A549 (cell line): Measurements from ENCODE around the gene SURF1. TPM values are rescaled to one million over a fixed set of nuclear protein-coding genes. Genes with fewer than 3 reads are reported as not detected.

ENCODE experiments used
- ATAC-seq, 2 experiments: fragments of 200-7000 bp in 1 of 2; fragments of >200 bp in 1 of 2; cut with Nextera tagmentation in 1 of 2; cut with Tn5 transposase in 1 of 2; 3 replicates each; pipeline versions ENCODE4 v1.8.0 to v1.9.1; 2018 to 2020; ENCODE audit warnings: mild to moderate bottlenecking in 1 of 2, moderate library complexity in 1 of 2
- CTCF ChIA-PET: fragments of 300-600 bp; sonication (Branson Sonifier 250); formaldehyde crosslinking; extraction: SDS; loops from one replicate; lab custom pipeline; 2021; ENCODE audit warnings: antibody characterized with exemption, inconsistent platforms; lab: Yijun Ruan, JAX
- POLR2A ChIA-PET: fragments of 350-600 bp; formaldehyde crosslinking; extraction: SDS; loops from one replicate; lab custom pipeline; 2021; ENCODE audit warnings: antibody characterized with exemption, inconsistent platforms; lab: Yijun Ruan, JAX
- DNase-seq, 2 experiments: peaks; one replicate each; pipeline versions ENCODE4 v3.0.0 to v3.0.0-alpha.2; 2011 to 2016; ENCODE audit warnings: low read depth in 1 of 2, low spot score in 1 of 2
- FAIRE-seq: peaks from 2 replicates; lab custom pipeline; 2011; peaks lifted over from hg19 to GRCh38; lab: Jason Lieb, UNC
- H3K27ac ChIP-seq, 2 experiments: fragments of >200 bp; sonication (Bioruptor Twin); formaldehyde crosslinking; 3 replicates each; pipeline ENCODE4 v1.5.1; 2016 to 2017
- H3K4me1 ChIP-seq: fragments of >200 bp; sonication (Bioruptor Twin); formaldehyde crosslinking; 3 replicates; pipeline ENCODE4 v1.6.1; 2016
- H3K4me2 ChIP-seq: fragments of >200 bp; sonication (Bioruptor Twin); formaldehyde crosslinking; 3 replicates; pipeline ENCODE4 v1.6.1; 2016
- H3K4me3 ChIP-seq: fragments of >200 bp; sonication (Bioruptor Twin); formaldehyde crosslinking; 3 replicates; pipeline ENCODE4 v1.5.1; 2016
- H3K9me3 ChIP-seq: fragments of >200 bp; sonication (Bioruptor Twin); formaldehyde crosslinking; 3 replicates; pipeline ENCODE4 v1.6.1; 2016
- ATOH8 ChIP-seq: fragments of 250-450 bp; sonication (Bioruptor Pico); IDR thresholded peaks from 2 replicates; pipeline ENCODE4 v1.5.0; 2020; ENCODE audit warnings: low read depth, mild to moderate bottlenecking, moderate library complexity
- CBX2 ChIP-seq: fragments of 200-600 bp; sonication (generic); IDR thresholded peaks from 2 replicates; pipeline ENCODE4 v1.6.1; 2016; ENCODE audit warnings: low read depth, mild to moderate bottlenecking, borderline replicate concordance
- CEBPB ChIP-seq, 2 experiments: fragments of >200 bp in 1 of 2; sonication (Bioruptor Twin) in 1 of 2; formaldehyde crosslinking in 1 of 2; IDR thresholded peaks; 2 replicates each; pipeline ENCODE4 v1.6.1; 2012 to 2016
- EHMT2 ChIP-seq: fragments of 200-600 bp; sonication (generic); IDR thresholded peaks from 2 replicates; pipeline ENCODE4 v1.6.1; 2016; ENCODE audit warnings: antibody characterized with exemption, low read depth, mild to moderate bottlenecking, moderate library complexity
- FOSB ChIP-seq: fragments of 250-450 bp; sonication (Bioruptor Pico); IDR thresholded peaks from 2 replicates; pipeline ENCODE4 v1.5.0; 2020; ENCODE audit warnings: mild to moderate bottlenecking, moderate library complexity
- GATA3 ChIP-seq: IDR thresholded peaks from 2 replicates; pipeline ENCODE4 v1.6.1; 2012; ENCODE audit warnings: borderline replicate concordance
- NR3C1 ChIP-seq: fragments of >200 bp; sonication (Bioruptor Twin); formaldehyde crosslinking; IDR thresholded peaks from 3 replicates; pipeline ENCODE4 v1.6.1; 2017
- PHF8 ChIP-seq: fragments of 200-600 bp; sonication (generic); IDR thresholded peaks from 2 replicates; pipeline ENCODE4 v1.6.1; 2016; ENCODE audit warnings: low read depth, mild to moderate bottlenecking, antibody characterized with exemption, moderate library complexity, borderline replicate concordance
- POLR2A ChIP-seq: IDR thresholded peaks from 2 replicates; pipeline ENCODE4 v1.6.1; 2012; ENCODE audit warnings: mild to moderate bottlenecking, low read length
- RAD21 ChIP-seq, 2 experiments: fragments of >200 bp in 1 of 2; sonication (Bioruptor Twin) in 1 of 2; formaldehyde crosslinking in 1 of 2; IDR thresholded peaks in 1 of 2; conservative IDR thresholded peaks in 1 of 2; 2 replicates in 1 of 2; 3 replicates in 1 of 2; pipeline ENCODE4 v1.6.1; 2012 to 2018; ENCODE audit warnings: inconsistent platforms in 1 of 2
- REST ChIP-seq: fragments of 200-600 bp; sonication (generic); IDR thresholded peaks from 2 replicates; pipeline ENCODE4 v1.6.1; 2016; ENCODE audit warnings: antibody characterized with exemption, mild to moderate bottlenecking, moderate library complexity
- SMC3 ChIP-seq: fragments of >200 bp; sonication (Bioruptor Twin); formaldehyde crosslinking; IDR thresholded peaks from 3 replicates; pipeline ENCODE4 v1.6.1; 2018; ENCODE audit warnings: inconsistent platforms
- TFCP2L1 ChIP-seq: fragments of 250-450 bp; sonication (Bioruptor Pico); IDR thresholded peaks from 2 replicates; pipeline ENCODE4 v1.5.0; 2021; ENCODE audit warnings: mild to moderate bottlenecking
- TP53 ChIP-seq: fragments of 250-450 bp; sonication (Bioruptor Pico); IDR thresholded peaks from 2 replicates; pipeline ENCODE4 v1.5.0; 2021; ENCODE audit warnings: mild to moderate bottlenecking, moderate library complexity
- WGBS: methylation state at CpG from one replicate; pipeline ENCODE4 v1.1.6; 2017; ENCODE audit errors: missing lambda C conversion rate; 5-methylcytosine and 5-hydroxymethylcytosine counted together
- polyA plus RNA-seq, 4 experiments: library from polyadenylated mRNA; depleted of rRNA in 3 of 4; stranded (reverse); fragments of >200 nt; fragmentation: RNase III in 1 of 4; extraction: RNeasy Plus Mini Kit Qiagen cat#74134 plus additional on column Dnase treatment in 1 of 4; gene quantifications; 2 replicates in 3 of 4; 3 replicates in 1 of 4; pipeline ENCODE4 v1.2.3, GENCODE V29; 2011 to 2017
- TF ChIP-seq, protein P1 (sequence below): fragments of >200 bp; sonication (Bioruptor Twin); formaldehyde crosslinking; IDR thresholded peaks from 3 replicates; pipeline ENCODE4 v1.5.1; 2016

Gene SURF1
- polyA plus RNA-seq, 2 of the 4 experiments (the other 2 are of a cell fraction): 28.6 to 47.5 TPM

- ChIA-PET CTCF (interaction anchor here (1.6 to 3.3 kb wide), 2 partner anchors 10 to 125 kb away, joined by 6 to 27 read pairs; no protein-coding TSS in a partner anchor), POLR2A (interaction anchor here (1.4 kb wide), 1 partner anchor 14 kb away, joined by 8 read pairs; the partner anchor contains the start of genes MED22 and RPL7A)
- no peak overlapping the region for H3K4me2 ChIP-seq
- TF ChIP-seq CEBPB (IDR thresholded peaks at IDR 0.05) (no peak), EHMT2 (no peak), CBX2 (no peak), REST (no peak), POLR2A (no peak), PHF8 (no peak), GATA3 (no peak), TFCP2L1 (CRISPR knock-in tag) (no peak), ATOH8 (CRISPR knock-in tag) (no peak), TP53 (CRISPR knock-in tag) (no peak)
- FAIRE-seq: no peak
- no peak for ATAC-seq
- DNase-seq: no peak
- no peak overlapping the region for H3K4me3 ChIP-seq
- peaks cover 7% of the 10 kb centered on the region; the same call in 1 of the 3 replicates for H3K4me1 ChIP-seq
- no peaks in the 10 kb centered on the region for H3K9me3 ChIP-seq
- no peak overlapping the region for H3K27ac ChIP-seq
- 84% methylated on average over 13 of the region's 13 CpGs for WGBS
These were observed 5.3 kb upstream of the SURF1 start for GRCh38 chr9:133361507-133362092.

DNA sequence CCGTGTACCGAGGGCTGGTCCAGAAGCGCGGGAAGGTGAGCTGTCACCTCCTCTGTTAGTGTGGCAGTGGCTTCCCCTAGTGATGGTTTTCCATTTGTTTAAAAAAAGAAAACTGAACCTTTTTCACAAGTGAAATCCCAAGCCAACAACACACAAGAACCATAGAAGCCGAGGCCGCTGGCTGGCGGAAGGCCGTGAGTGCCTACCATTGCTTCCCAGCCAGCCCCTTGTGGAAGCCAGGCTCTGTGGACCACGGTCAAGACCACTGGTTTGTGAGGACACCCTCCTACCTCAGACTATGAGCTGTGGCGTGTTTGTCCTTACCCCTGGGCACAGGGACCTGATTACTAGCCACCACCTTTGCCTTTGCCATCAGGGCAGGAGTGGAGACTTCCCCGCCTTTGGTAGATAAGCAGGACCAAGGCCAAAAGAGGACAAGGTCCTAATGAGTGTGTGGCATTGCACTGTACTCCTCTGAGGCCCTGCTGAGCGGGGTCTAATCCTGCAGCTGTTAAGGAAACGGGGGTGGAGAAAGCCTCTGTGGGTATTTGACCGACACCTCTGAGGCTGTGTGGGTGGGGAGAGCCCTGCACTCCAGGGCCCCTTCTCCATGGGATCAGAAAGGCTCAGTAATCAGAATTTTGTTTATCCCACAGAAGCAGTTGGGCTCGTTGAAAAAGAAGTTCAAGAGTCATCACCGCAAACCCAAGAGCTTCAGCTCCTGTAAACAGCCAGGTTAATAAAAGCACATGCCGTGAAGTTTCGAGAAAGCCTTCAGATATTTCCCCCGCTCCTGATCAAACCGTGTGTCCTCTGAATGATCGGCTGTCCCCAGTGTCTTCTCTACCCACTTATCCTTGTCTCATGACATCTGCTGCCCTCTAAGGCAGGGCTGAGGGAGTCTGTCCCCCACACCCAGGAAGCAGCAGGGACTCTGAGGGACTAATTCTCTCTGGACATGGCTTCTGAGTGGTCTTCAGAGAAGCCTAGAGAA, 4.4 kb upstream of the SURF1 start:
- 0 out of 2 replicates have a peak, but pooled peaks have one; percentile 34 for TF ChIP-seq FOSB (CRISPR knock-in tag)
- TF ChIP-seq NR3C1: no peak
- H3K4me3 ChIP-seq: no peak overlapping the region
- DNase-seq: no peak
- ATAC-seq: no peak
- no peak overlapping the region for H3K4me2 ChIP-seq
- CTCF ChIA-PET: interaction anchor here (0.7 to 7.5 kb wide), 6 partner anchors 11 to 125 kb away, joined by 3 to 59 read pairs (median 13); partner anchors contain the start of gene CACFD1
- no peak overlapping the region for H3K27ac ChIP-seq
- H3K9me3 ChIP-seq: no peaks in the 10 kb centered on the region
- WGBS: 94% methylated on average over 21 of the region's 21 CpGs
- POLR2A ChIA-PET: interaction anchor here (1.2 kb wide), 2 partner anchors 12 to 126 kb away, joined by 3 to 5 read pairs; partner anchors contain the start of genes MED22 and RPL7A
- no peak for FAIRE-seq
- H3K4me1 ChIP-seq: peaks cover 7% of the 10 kb centered on the region; the same call in 1 of the 3 replicates

GRCh38 chr9:133359399-133360175, 3.3 kb upstream of the SURF1 start:
- Histone ChIP-seq H3K4me2 (no peak overlapping the region), H3K4me1 (peaks cover 14% of the 10 kb centered on the region; the same call in 1 of the 3 replicates), H3K4me3 (no peak overlapping the region), H3K9me3 (no peaks in the 10 kb centered on the region), H3K27ac (no peak overlapping the region)
- ATAC-seq (peak in 1 of 2 experiments; percentile 34; a peak in 3 of 6 replicates), FAIRE-seq (no peak), DNase-seq (no peak)
- CTCF ChIA-PET: interaction anchor here (0.7 to 7.5 kb wide), 12 partner anchors 7 to 367 kb away, joined by 3 to 59 read pairs (median 6); partner anchors contain the start of genes CACFD1 and SLC2A6
- POLR2A ChIA-PET: interaction anchor here (0.6 to 1.2 kb wide), 3 partner anchors 11 to 127 kb away, joined by 3 to 5 read pairs (median 3); partner anchors contain the start of genes MED22 and RPL7A
- 80% methylated on average over 20 of the region's 20 CpGs for WGBS
- TF ChIP-seq PHF8: no peak
- TF ChIP-seq SMC3: peak; percentile 25; the same call in 1 of the 3 replicates
- TF ChIP-seq RAD21 (conservative IDR thresholded peaks at IDR 0.05 in 1 of 2, IDR thresholded peaks at IDR 0.05 in 1 of 2): peak; percentile 53 to 56
- TF ChIP-seq, protein P1, sequence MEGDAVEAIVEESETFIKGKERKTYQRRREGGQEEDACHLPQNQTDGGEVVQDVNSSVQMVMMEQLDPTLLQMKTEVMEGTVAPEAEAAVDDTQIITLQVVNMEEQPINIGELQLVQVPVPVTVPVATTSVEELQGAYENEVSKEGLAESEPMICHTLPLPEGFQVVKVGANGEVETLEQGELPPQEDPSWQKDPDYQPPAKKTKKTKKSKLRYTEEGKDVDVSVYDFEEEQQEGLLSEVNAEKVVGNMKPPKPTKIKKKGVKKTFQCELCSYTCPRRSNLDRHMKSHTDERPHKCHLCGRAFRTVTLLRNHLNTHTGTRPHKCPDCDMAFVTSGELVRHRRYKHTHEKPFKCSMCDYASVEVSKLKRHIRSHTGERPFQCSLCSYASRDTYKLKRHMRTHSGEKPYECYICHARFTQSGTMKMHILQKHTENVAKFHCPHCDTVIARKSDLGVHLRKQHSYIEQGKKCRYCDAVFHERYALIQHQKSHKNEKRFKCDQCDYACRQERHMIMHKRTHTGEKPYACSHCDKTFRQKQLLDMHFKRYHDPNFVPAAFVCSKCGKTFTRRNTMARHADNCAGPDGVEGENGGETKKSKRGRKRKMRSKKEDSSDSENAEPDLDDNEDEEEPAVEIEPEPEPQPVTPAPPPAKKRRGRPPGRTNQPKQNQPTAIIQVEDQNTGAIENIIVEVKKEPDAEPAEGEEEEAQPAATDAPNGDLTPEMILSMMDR: peak; percentile 2; the same call in 2 of the 3 replicates
